A549 (cell line): ENCODE measurements around the gene SNAPIN. TPM values are rescaled to one million over a fixed set of nuclear protein-coding genes. Genes with fewer than 3 reads are reported as not detected.
A peak's percentile ranks its signal among the peaks of the same experiment; 100 is the strongest.

Experiments
- ATAC-seq, 2 experiments: fragments of 200-7000 bp in 1 of 2; fragments of >200 bp in 1 of 2; cut with Nextera tagmentation in 1 of 2; cut with Tn5 transposase in 1 of 2; 3 replicates each; pipeline versions ENCODE4 v1.8.0 to v1.9.1; 2018 to 2020; ENCODE audit warnings: mild to moderate bottlenecking in 1 of 2, moderate library complexity in 1 of 2
- CTCF ChIA-PET: fragments of 300-600 bp; sonication (Branson Sonifier 250); formaldehyde crosslinking; extraction: SDS; loops from one replicate; lab custom pipeline; 2021; ENCODE audit warnings: antibody characterized with exemption, inconsistent platforms; lab: Yijun Ruan, JAX
- POLR2A ChIA-PET: fragments of 350-600 bp; formaldehyde crosslinking; extraction: SDS; loops from one replicate; lab custom pipeline; 2021; ENCODE audit warnings: antibody characterized with exemption, inconsistent platforms; lab: Yijun Ruan, JAX
- DNase-seq, 2 experiments: peaks; one replicate each; pipeline versions ENCODE4 v3.0.0 to v3.0.0-alpha.2; 2011 to 2016; ENCODE audit warnings: low read depth in 1 of 2, low spot score in 1 of 2
- FAIRE-seq: peaks from 2 replicates; lab custom pipeline; 2011; peaks lifted over from hg19 to GRCh38; lab: Jason Lieb, UNC
- H3K27ac ChIP-seq, 2 experiments: fragments of >200 bp; sonication (Bioruptor Twin); formaldehyde crosslinking; 3 replicates each; pipeline ENCODE4 v1.5.1; 2016 to 2017
- H3K4me1 ChIP-seq: fragments of >200 bp; sonication (Bioruptor Twin); formaldehyde crosslinking; 3 replicates; pipeline ENCODE4 v1.6.1; 2016
- H3K4me2 ChIP-seq: fragments of >200 bp; sonication (Bioruptor Twin); formaldehyde crosslinking; 3 replicates; pipeline ENCODE4 v1.6.1; 2016
- H3K4me3 ChIP-seq: fragments of >200 bp; sonication (Bioruptor Twin); formaldehyde crosslinking; 3 replicates; pipeline ENCODE4 v1.5.1; 2016
- H3K9me3 ChIP-seq: fragments of >200 bp; sonication (Bioruptor Twin); formaldehyde crosslinking; 3 replicates; pipeline ENCODE4 v1.6.1; 2016
- CBX2 ChIP-seq: fragments of 200-600 bp; sonication (generic); IDR thresholded peaks from 2 replicates; pipeline ENCODE4 v1.6.1; 2016; ENCODE audit warnings: low read depth, mild to moderate bottlenecking, borderline replicate concordance
- CBX8 ChIP-seq: fragments of 200-600 bp; sonication (generic); IDR thresholded peaks from 2 replicates; pipeline ENCODE4 v1.6.1; 2016
- CEBPB ChIP-seq, 2 experiments: fragments of >200 bp in 1 of 2; sonication (Bioruptor Twin) in 1 of 2; formaldehyde crosslinking in 1 of 2; IDR thresholded peaks; 2 replicates each; pipeline ENCODE4 v1.6.1; 2012 to 2016
- CHD2 ChIP-seq: fragments of 150-350 bp; IDR thresholded peaks from 2 replicates; pipeline ENCODE4 v1.6.1; 2014; ENCODE audit warnings: low read length; ENCODE audit not compliant: partially characterized antibody
- CHD4 ChIP-seq: fragments of 200-600 bp; sonication (generic); IDR thresholded peaks from 2 replicates; pipeline ENCODE4 v1.6.1; 2016; ENCODE audit warnings: antibody characterized with exemption, mild to moderate bottlenecking, borderline replicate concordance
- EHMT2 ChIP-seq: fragments of 200-600 bp; sonication (generic); IDR thresholded peaks from 2 replicates; pipeline ENCODE4 v1.6.1; 2016; ENCODE audit warnings: antibody characterized with exemption, low read depth, mild to moderate bottlenecking, moderate library complexity
- FOSL2 ChIP-seq, 2 experiments: fragments of 450-650 bp in 1 of 2; fragments of >200 bp in 1 of 2; sonication (Bioruptor Twin) in 1 of 2; formaldehyde crosslinking; IDR thresholded peaks; 2 replicates each; pipeline versions ENCODE4 v1.5.0 to v1.6.1; 2016 to 2020; ENCODE audit warnings: mild to moderate bottlenecking in 1 of 2, moderate library complexity in 1 of 2
- FOXS1 ChIP-seq: fragments of 250-450 bp; sonication (Bioruptor Pico); IDR thresholded peaks from 2 replicates; pipeline ENCODE4 v1.5.0; 2020; ENCODE audit warnings: mild to moderate bottlenecking, moderate library complexity
- HDAC2 ChIP-seq: fragments of 200-600 bp; sonication (generic); IDR thresholded peaks from 2 replicates; pipeline ENCODE4 v1.6.1; 2016
- HEYL ChIP-seq: fragments of 250-450 bp; sonication (Bioruptor Pico); IDR thresholded peaks from 2 replicates; pipeline ENCODE4 v1.8.0; 2021; ENCODE audit warnings: mild to moderate bottlenecking, moderate library complexity
- HMGXB4 ChIP-seq: fragments of 250-450 bp; sonication (Bioruptor Pico); IDR thresholded peaks from 2 replicates; pipeline ENCODE4 v1.5.0; 2021; ENCODE audit warnings: mild to moderate bottlenecking, moderate library complexity, borderline replicate concordance
- JUNB ChIP-seq: fragments of >200 bp; sonication (Bioruptor Twin); formaldehyde crosslinking; IDR thresholded peaks from 2 replicates; pipeline ENCODE4 v1.6.1; 2016
- KDM5A ChIP-seq: fragments of 200-600 bp; sonication (generic); IDR thresholded peaks from 2 replicates; pipeline ENCODE4 v1.6.1; 2016; ENCODE audit warnings: antibody characterized with exemption, mild to moderate bottlenecking
- NFE2L2 ChIP-seq: fragments of 150-350 bp; conservative IDR thresholded peaks from 2 replicates; pipeline ENCODE4 v1.6.1; 2014; ENCODE audit warnings: low read length
- NPAS2 ChIP-seq: fragments of 250-450 bp; sonication (Bioruptor Pico); IDR thresholded peaks from 2 replicates; pipeline ENCODE4 v1.8.0; 2022; ENCODE audit warnings: mild to moderate bottlenecking, moderate library complexity, borderline replicate concordance
- POLR2A ChIP-seq: IDR thresholded peaks from 2 replicates; pipeline ENCODE4 v1.6.1; 2012; ENCODE audit warnings: mild to moderate bottlenecking, low read length
- POLR2AphosphoS2 ChIP-seq: conservative IDR thresholded peaks from 2 replicates; pipeline ENCODE4 v1.6.1; 2012; ENCODE audit warnings: low read length, improper control_type of control experiment, inconsistent platforms
- RAD21 ChIP-seq, 2 experiments: fragments of >200 bp in 1 of 2; sonication (Bioruptor Twin) in 1 of 2; formaldehyde crosslinking in 1 of 2; IDR thresholded peaks in 1 of 2; conservative IDR thresholded peaks in 1 of 2; 2 replicates in 1 of 2; 3 replicates in 1 of 2; pipeline ENCODE4 v1.6.1; 2012 to 2018; ENCODE audit warnings: inconsistent platforms in 1 of 2
- RARB ChIP-seq: fragments of 250-450 bp; sonication (Bioruptor Pico); IDR thresholded peaks from 2 replicates; pipeline ENCODE4 v1.8.0; 2021; ENCODE audit warnings: mild to moderate bottlenecking, moderate library complexity
- RCOR1 ChIP-seq: fragments of 150-350 bp; IDR thresholded peaks from 2 replicates; pipeline ENCODE4 v1.6.1; 2014; ENCODE audit warnings: antibody characterized with exemption, low read length, low read depth
- RFX5 ChIP-seq: fragments of 450-650 bp; IDR thresholded peaks from 2 replicates; pipeline ENCODE4 v1.7.1; 2014; ENCODE audit warnings: antibody characterized with exemption, mild to moderate bottlenecking, moderate library complexity
- TFCP2L1 ChIP-seq: fragments of 250-450 bp; sonication (Bioruptor Pico); IDR thresholded peaks from 2 replicates; pipeline ENCODE4 v1.5.0; 2021; ENCODE audit warnings: mild to moderate bottlenecking
- ZFP36 ChIP-seq: fragments of 450-650 bp; IDR thresholded peaks from 2 replicates; pipeline ENCODE4 v1.6.1; 2014; ENCODE audit warnings: borderline replicate concordance; ENCODE audit not compliant: partially characterized antibody
- ZNF302 ChIP-seq: fragments of 250-450 bp; sonication (Bioruptor Pico); IDR thresholded peaks from 2 replicates; pipeline ENCODE4 v1.9.0; 2021; ENCODE audit warnings: inconsistent platforms, mild to moderate bottlenecking, moderate library complexity
- ZSCAN20 ChIP-seq: fragments of 250-450 bp; sonication (Bioruptor Pico); IDR thresholded peaks from 2 replicates; pipeline ENCODE4 v1.8.0; 2022; ENCODE audit warnings: mild to moderate bottlenecking, moderate library complexity
- WGBS: methylation state at CpG from one replicate; pipeline ENCODE4 v1.1.6; 2017; ENCODE audit errors: missing lambda C conversion rate; 5-methylcytosine and 5-hydroxymethylcytosine counted together
- polyA plus RNA-seq, 4 experiments: library from polyadenylated mRNA; depleted of rRNA in 3 of 4; stranded (reverse); fragments of >200 nt; fragmentation: RNase III in 1 of 4; extraction: RNeasy Plus Mini Kit Qiagen cat#74134 plus additional on column Dnase treatment in 1 of 4; gene quantifications; 2 replicates in 3 of 4; 3 replicates in 1 of 4; pipeline ENCODE4 v1.2.3, GENCODE V29; 2011 to 2017
- TF ChIP-seq, protein P1 (sequence below): fragments of >200 bp; sonication (Bioruptor Twin); formaldehyde crosslinking; IDR thresholded peaks from 3 replicates; pipeline ENCODE4 v1.6.1; 2016
- TF ChIP-seq, protein P2 (sequence below): IDR thresholded peaks from 2 replicates; pipeline ENCODE4 v1.6.1; 2012
- TF ChIP-seq, protein P3 (sequence below): fragments of >200 bp; sonication (Bioruptor Twin); formaldehyde crosslinking; IDR thresholded peaks from 3 replicates; pipeline ENCODE4 v1.5.1; 2016
- TF ChIP-seq, protein P4 (sequence below): fragments of 150-350 bp; IDR thresholded peaks from 2 replicates; pipeline ENCODE4 v1.6.1; 2014; ENCODE audit warnings: low read depth, mild to moderate bottlenecking, low read length

Gene SNAPIN
- polyA plus RNA-seq, 2 of the 4 experiments (the other 2 are of a cell fraction), result 52.6 to 71.4 TPM

DNA sequence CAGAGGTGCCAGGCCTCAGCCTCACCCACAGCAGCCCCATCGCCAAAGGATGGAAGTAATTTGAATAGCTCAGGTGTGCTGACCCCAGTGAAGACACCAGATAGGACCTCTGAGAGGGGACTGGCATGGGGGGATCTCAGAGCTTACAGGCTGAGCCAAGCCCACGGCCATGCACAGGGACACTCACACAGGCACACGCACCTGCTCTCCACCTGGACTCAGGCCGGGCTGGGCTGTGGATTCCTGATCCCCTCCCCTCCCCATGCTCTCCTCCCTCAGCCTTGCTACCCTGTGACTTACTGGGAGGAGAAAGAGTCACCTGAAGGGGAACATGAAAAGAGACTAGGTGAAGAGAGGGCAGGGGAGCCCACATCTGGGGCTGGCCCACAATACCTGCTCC lies 35.0 kb downstream of the SNAPIN start (continued):
- TF ChIP-seq RCOR1, result no peak

DNA sequence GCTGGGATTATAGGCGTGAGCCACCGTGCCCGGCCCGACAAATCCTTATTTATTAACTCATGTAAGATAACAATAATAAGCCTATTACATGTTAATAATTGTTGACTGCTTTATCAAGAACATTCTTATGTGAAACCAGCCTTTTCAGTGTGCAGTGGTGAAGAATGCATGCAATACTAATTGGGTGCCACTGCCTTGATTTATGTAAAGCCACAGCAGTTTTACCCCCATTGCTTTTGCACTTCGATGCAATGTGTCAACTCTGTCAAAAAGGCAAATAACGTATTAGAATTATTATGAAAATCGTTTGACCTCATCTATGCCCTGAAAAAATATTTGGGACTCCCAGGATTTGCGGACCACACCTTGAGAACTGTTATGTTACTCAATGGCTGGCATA lies 38.2 kb downstream of the SNAPIN start:
- DNase-seq (no peak), FAIRE-seq (no peak), ATAC-seq (no peak)
- TF ChIP-seq, protein P1, sequence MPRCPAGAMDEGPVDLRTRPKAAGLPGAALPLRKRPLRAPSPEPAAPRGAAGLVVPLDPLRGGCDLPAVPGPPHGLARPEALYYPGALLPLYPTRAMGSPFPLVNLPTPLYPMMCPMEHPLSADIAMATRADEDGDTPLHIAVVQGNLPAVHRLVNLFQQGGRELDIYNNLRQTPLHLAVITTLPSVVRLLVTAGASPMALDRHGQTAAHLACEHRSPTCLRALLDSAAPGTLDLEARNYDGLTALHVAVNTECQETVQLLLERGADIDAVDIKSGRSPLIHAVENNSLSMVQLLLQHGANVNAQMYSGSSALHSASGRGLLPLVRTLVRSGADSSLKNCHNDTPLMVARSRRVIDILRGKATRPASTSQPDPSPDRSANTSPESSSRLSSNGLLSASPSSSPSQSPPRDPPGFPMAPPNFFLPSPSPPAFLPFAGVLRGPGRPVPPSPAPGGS, result no peak
- TF ChIP-seq NFE2L2 (no peak), KDM5A (no peak), RARB (CRISPR knock-in tag) (no peak), HMGXB4 (no peak), RCOR1 (no peak), FOXS1 (CRISPR knock-in tag) (no peak), POLR2AphosphoS2 (no peak), CHD4 (no peak), RAD21 (conservative IDR thresholded peaks at IDR 0.05 in 1 of 2, IDR thresholded peaks at IDR 0.05 in 1 of 2) (no peak)
- TF ChIP-seq, protein P2, sequence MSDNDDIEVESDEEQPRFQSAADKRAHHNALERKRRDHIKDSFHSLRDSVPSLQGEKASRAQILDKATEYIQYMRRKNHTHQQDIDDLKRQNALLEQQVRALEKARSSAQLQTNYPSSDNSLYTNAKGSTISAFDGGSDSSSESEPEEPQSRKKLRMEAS, result no peak
- H3K4me3 ChIP-seq, result no peak overlapping the region
- 82% methylated on average over 8 of the region's 8 CpGs for WGBS
- ChIA-PET POLR2A (interaction anchor here (0.8 kb wide), 1 partner anchor 12 kb away, joined by 3 read pairs; no protein-coding TSS in a partner anchor), CTCF (interaction anchor here (1.1 to 6.1 kb wide), 3 partner anchors 11 to 44 kb away, joined by 3 to 34 read pairs (median 3); partner anchors contain the start of gene NPR1)
- H3K4me2 ChIP-seq, result peak overlapping the region; percentile 47
- peak overlapping the region; percentile 56 to 83 for H3K27ac ChIP-seq
- peaks cover 31% of the 10 kb centered on the region for H3K4me1 ChIP-seq
- no peaks in the 10 kb centered on the region for H3K9me3 ChIP-seq

DNA sequence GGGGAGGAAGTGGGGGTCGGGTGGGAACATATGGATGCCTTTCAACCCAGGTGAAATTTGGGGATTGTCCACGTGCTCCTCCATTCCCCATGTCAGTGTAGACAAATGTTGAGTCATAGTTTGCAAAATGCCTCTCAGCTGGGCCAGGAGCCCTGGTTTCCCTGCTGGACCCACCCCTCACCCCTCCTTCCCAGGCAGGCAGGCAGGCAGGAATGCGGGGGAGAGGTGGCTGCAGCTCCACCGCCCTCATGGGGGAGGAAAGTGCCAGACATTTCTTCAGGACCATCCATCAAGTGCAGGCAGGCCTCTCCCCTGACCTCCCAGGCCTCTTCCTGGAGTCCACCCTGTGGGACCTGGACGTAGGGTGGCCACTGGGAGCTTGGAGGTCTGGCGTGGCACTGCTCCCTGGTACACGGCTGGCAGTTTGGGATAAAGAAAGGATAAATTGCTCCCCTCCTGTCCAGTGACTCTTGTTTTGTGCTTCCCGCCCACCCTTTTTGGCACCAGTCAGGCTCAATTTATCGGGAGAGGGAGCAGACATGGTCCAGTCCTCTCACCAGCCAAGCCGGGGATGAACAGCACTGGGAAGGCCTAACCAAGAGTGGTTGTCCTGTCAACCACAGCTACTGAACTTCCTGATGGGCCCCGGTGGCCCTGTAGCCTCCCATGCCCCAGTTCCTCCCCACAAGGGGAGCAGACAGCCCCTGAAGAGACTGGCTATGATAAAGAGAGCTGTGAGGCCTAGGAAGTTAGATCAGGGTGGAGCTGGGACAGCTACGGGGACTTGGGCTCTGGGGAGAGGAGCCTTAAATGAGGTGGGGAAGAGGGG lies 38.9 kb downstream of the SNAPIN start:
- no peaks in the 10 kb centered on the region for H3K9me3 ChIP-seq
- no peak overlapping the region for H3K4me3 ChIP-seq
- 72% methylated on average over 12 of the region's 12 CpGs for WGBS
- H3K4me2 ChIP-seq, result peak overlapping the region; percentile 47
- peak overlapping the region; percentile 56 to 83 for H3K27ac ChIP-seq
- peaks cover 31% of the 10 kb centered on the region for H3K4me1 ChIP-seq
- ChIA-PET POLR2A (interaction anchor here (0.5 to 0.8 kb wide), 2 partner anchors 11 to 16 kb away, joined by 3 to 4 read pairs; no protein-coding TSS in a partner anchor), CTCF (interaction anchor here (1.1 to 6.1 kb wide), 5 partner anchors 8 to 45 kb away, joined by 3 to 34 read pairs (median 3); partner anchors contain the start of gene NPR1)
- no peak for FAIRE-seq
- peak in 1 of 2 experiments; percentile 73 for DNase-seq
- ATAC-seq, result peak; percentile 57 to 76
- no peak for TF ChIP-seq ZNF302 (CRISPR knock-in tag)
- no peak for TF ChIP-seq TFCP2L1
- no peak for TF ChIP-seq EHMT2
- TF ChIP-seq CEBPB (IDR thresholded peaks at IDR 0.05), result peak in 1 of 2 experiments; percentile 13; a peak in 1 of 4 replicates
- no peak for TF ChIP-seq POLR2AphosphoS2
- TF ChIP-seq FOSL2 (IDR thresholded peaks at IDR 0.05), result no peak
- peak; percentile 52; the same call in 1 of the 2 replicates for TF ChIP-seq FOSL2 (CRISPR knock-in tag; IDR thresholded peaks at IDR 0.05)
- TF ChIP-seq ZSCAN20 (CRISPR knock-in tag), result no peak
- no peak for TF ChIP-seq KDM5A
- TF ChIP-seq, protein P3, sequence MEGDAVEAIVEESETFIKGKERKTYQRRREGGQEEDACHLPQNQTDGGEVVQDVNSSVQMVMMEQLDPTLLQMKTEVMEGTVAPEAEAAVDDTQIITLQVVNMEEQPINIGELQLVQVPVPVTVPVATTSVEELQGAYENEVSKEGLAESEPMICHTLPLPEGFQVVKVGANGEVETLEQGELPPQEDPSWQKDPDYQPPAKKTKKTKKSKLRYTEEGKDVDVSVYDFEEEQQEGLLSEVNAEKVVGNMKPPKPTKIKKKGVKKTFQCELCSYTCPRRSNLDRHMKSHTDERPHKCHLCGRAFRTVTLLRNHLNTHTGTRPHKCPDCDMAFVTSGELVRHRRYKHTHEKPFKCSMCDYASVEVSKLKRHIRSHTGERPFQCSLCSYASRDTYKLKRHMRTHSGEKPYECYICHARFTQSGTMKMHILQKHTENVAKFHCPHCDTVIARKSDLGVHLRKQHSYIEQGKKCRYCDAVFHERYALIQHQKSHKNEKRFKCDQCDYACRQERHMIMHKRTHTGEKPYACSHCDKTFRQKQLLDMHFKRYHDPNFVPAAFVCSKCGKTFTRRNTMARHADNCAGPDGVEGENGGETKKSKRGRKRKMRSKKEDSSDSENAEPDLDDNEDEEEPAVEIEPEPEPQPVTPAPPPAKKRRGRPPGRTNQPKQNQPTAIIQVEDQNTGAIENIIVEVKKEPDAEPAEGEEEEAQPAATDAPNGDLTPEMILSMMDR, result no peak
- no peak for TF ChIP-seq RCOR1
- no peak for TF ChIP-seq HEYL (CRISPR knock-in tag)
- no peak for TF ChIP-seq CBX2
- TF ChIP-seq, protein P4, sequence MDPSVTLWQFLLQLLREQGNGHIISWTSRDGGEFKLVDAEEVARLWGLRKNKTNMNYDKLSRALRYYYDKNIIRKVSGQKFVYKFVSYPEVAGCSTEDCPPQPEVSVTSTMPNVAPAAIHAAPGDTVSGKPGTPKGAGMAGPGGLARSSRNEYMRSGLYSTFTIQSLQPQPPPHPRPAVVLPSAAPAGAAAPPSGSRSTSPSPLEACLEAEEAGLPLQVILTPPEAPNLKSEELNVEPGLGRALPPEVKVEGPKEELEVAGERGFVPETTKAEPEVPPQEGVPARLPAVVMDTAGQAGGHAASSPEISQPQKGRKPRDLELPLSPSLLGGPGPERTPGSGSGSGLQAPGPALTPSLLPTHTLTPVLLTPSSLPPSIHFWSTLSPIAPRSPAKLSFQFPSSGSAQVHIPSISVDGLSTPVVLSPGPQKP, result no peak
- no peak for TF ChIP-seq ZFP36
- no peak for TF ChIP-seq CBX8
- TF ChIP-seq JUNB, result no peak
- no peak for TF ChIP-seq CHD2
- no peak for TF ChIP-seq RFX5
- no peak for TF ChIP-seq POLR2A
- no peak for TF ChIP-seq NPAS2 (CRISPR knock-in tag)
- TF ChIP-seq HDAC2, result no peak
